ENCODE data around the gene IFIT1B.
A peak's percentile ranks its signal among the peaks of the same experiment; 100 is the strongest.

DNA sequence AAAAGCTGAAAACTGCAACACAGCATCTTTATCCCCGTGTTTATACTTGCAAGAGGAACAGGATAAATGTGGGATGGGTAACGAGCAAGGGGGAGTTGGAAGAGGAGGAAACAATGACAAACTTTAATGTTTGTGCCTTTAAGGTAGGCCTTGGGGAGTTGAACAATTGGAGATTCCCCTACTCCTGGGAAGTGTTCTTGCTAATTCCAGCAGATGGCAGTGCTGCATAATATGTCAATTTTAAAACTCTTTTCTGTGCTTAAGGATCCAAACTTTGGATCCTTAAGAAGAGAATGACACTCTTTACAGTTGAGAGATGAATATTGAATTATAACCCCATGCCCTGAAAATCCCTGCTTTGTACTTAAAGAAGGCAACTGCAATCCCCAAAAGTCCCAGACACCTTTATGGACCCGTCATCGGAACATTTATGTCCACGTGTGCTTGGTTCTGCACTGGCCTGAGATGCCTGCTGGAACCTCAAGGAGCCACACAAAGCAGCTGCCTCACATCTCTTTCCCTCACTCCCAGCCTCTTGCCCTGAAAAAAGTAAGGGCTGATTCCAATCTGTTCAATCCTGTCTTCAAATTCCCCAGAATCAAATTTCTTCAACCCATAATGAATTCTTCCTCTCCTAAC lies 48.5 kb downstream of the IFIT1B start:
- no peak for TF ChIP-seq POLR2A (IDR thresholded peaks at IDR 0.05; ENCODE audit: borderline replicate concordance, extremely low read depth, insufficient read depth, insufficient read length)
- TF ChIP-seq, protein P1, sequence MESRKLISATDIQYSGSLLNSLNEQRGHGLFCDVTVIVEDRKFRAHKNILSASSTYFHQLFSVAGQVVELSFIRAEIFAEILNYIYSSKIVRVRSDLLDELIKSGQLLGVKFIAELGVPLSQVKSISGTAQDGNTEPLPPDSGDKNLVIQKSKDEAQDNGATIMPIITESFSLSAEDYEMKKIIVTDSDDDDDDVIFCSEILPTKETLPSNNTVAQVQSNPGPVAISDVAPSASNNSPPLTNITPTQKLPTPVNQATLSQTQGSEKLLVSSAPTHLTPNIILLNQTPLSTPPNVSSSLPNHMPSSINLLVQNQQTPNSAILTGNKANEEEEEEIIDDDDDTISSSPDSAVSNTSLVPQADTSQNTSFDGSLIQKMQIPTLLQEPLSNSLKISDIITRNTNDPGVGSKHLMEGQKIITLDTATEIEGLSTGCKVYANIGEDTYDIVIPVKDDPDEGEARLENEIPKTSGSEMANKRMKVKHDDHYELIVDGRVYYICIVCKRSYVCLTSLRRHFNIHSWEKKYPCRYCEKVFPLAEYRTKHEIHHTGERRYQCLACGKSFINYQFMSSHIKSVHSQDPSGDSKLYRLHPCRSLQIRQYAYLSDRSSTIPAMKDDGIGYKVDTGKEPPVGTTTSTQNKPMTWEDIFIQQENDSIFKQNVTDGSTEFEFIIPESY (IDR thresholded peaks at IDR 0.05; ENCODE audit: extremely low read depth, insufficient replicate concordance, low read length), result no peak
- TF ChIP-seq POLR2AphosphoS5 (IDR thresholded peaks at IDR 0.05; ENCODE audit: low read depth, low read length), result no peak
- TF ChIP-seq, protein P2, sequence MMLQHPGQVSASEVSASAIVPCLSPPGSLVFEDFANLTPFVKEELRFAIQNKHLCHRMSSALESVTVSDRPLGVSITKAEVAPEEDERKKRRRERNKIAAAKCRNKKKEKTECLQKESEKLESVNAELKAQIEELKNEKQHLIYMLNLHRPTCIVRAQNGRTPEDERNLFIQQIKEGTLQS (IDR thresholded peaks at IDR 0.05), result no peak
- TF ChIP-seq, protein P3, sequence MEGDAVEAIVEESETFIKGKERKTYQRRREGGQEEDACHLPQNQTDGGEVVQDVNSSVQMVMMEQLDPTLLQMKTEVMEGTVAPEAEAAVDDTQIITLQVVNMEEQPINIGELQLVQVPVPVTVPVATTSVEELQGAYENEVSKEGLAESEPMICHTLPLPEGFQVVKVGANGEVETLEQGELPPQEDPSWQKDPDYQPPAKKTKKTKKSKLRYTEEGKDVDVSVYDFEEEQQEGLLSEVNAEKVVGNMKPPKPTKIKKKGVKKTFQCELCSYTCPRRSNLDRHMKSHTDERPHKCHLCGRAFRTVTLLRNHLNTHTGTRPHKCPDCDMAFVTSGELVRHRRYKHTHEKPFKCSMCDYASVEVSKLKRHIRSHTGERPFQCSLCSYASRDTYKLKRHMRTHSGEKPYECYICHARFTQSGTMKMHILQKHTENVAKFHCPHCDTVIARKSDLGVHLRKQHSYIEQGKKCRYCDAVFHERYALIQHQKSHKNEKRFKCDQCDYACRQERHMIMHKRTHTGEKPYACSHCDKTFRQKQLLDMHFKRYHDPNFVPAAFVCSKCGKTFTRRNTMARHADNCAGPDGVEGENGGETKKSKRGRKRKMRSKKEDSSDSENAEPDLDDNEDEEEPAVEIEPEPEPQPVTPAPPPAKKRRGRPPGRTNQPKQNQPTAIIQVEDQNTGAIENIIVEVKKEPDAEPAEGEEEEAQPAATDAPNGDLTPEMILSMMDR (IDR thresholded peaks at IDR 0.05 in 2 of 3, conservative IDR thresholded peaks at IDR 0.05 in 1 of 3; ENCODE audit: borderline replicate concordance in 1 of 3, insufficient read depth in 1 of 3, low read depth in 2 of 3, low read length in 2 of 3), result peak; percentile 69 to 83 (median 80)

All from HCT116 (cell line).